H7 (cell line): ENCODE measurements around the gene ALK. TPM values are rescaled to one million over a fixed set of nuclear protein-coding genes. Genes with fewer than 3 reads are reported as not detected.

Experiments
- DNase-seq: peaks from one replicate; pipeline ENCODE4 v3.0.0; 2012
- H3K27me3 ChIP-seq: 2 replicates; pipeline ENCODE4 v1.6.0; 2011; ENCODE audit warnings: mild to moderate bottlenecking, low read length; ENCODE audit not compliant: control insufficient read depth, insufficient read depth
- H3K36me3 ChIP-seq: replicated peaks from 2 replicates; pipeline ENCODE4 v1.5.1; 2011; ENCODE audit warnings: low read length; ENCODE audit not compliant: control insufficient read depth, insufficient read depth
- H3K4me3 ChIP-seq: 2 replicates; pipeline ENCODE4 v1.5.1; 2011; ENCODE audit warnings: low read depth, mild to moderate bottlenecking, control low read depth, low read length, moderate library complexity; ENCODE audit not compliant: insufficient read depth
- total RNA-seq: library from RNA; depleted of rRNA; stranded (reverse); fragments of >200 nt; shearing (Covaris generic); gene quantifications from 2 replicates; pipeline ENCODE4 v1.2.3, GENCODE V29; 2014

ALK gene
- total RNA-seq, 1 experiment from 2014 or later: 0.21 TPM

DNA sequence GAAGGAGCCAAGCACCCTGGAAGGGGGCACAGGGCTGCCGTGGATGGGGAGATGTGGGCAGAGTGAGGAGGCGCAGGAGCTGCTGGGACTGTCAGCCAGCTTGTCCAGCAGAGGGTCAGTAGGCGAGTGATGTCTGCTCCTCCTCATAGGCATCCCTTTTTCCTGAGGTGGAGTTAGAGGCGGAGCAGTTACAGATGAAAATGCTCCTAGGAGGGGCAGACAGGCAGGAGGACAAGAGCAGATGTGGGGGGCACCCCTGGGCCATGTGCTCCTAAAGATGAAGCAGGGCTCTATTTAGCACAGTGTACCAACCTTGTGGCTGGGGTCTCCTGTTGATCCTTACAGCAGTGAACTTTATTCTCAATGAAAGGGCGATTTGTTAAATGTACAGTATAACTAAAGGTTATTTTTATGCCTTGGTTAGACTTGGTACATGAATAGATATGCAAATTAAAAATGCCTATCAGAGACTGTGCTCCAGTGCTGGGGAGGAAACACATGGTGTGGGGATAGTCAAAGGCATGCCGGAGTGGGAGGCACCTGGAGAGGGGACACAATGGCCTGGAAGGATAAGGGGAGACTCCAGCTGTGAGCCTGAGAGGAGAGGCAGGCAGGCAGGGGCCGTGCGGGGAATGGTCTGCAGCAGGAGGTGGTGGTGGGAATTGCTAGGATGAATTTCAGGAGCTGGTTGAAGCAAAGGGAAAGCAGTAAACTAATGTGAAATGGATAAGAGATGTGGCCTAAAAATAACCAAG is 630.9 kb downstream of the ALK start:
- Histone ChIP-seq H3K36me3 (no peaks in the 10 kb centered on the region), H3K27me3 (no peaks in the 10 kb centered on the region), H3K4me3 (no peak overlapping the region)
- peak; percentile 71 for DNase-seq

DNA sequence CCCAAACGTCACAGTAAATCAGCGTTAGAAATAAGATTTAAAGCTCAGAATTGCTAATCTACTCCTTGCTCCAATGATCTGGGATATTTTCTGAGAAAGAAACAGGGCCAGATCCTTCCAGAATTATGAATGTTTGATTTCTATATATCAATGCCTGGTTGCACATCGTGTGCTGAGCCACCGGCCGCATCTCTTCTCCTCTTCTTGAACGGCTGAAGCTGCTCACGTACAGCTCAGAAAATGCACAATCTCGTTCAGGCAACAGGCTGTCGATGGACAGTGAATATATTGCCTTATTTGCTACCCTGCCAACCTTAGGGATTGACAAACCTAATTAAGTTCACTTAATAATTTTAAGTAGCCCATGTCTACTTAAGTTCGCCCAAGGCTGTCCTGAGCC is 636.7 kb downstream of the ALK start:
- Histone ChIP-seq H3K4me3 (no peak overlapping the region), H3K36me3 (no peaks in the 10 kb centered on the region), H3K27me3 (no peaks in the 10 kb centered on the region; the same call in 1 of the 2 replicates)
- DNase-seq: no peak

DNA sequence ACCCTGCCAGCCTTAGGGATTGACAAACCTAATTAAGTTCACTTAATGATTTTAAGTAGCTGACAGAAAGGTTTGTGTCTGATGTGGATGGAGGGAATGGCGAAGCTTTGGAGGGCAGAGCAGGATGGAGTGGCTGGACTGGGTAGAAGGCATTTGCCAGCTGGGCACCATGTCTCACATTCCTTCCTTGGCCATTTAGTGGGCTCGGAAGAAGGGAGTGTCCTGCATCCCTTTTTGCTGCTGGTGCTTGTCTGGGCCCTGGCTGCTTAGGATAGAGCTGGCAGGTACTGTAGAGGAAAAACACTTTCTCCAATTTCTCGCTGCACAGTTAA is 639.5 kb downstream of the ALK start:
- no peaks in the 10 kb centered on the region; the same call in 1 of the 2 replicates for H3K27me3 ChIP-seq
- H3K36me3 ChIP-seq: no peaks in the 10 kb centered on the region
- H3K4me3 ChIP-seq: no peak overlapping the region
- DNase-seq: no peak

DNA sequence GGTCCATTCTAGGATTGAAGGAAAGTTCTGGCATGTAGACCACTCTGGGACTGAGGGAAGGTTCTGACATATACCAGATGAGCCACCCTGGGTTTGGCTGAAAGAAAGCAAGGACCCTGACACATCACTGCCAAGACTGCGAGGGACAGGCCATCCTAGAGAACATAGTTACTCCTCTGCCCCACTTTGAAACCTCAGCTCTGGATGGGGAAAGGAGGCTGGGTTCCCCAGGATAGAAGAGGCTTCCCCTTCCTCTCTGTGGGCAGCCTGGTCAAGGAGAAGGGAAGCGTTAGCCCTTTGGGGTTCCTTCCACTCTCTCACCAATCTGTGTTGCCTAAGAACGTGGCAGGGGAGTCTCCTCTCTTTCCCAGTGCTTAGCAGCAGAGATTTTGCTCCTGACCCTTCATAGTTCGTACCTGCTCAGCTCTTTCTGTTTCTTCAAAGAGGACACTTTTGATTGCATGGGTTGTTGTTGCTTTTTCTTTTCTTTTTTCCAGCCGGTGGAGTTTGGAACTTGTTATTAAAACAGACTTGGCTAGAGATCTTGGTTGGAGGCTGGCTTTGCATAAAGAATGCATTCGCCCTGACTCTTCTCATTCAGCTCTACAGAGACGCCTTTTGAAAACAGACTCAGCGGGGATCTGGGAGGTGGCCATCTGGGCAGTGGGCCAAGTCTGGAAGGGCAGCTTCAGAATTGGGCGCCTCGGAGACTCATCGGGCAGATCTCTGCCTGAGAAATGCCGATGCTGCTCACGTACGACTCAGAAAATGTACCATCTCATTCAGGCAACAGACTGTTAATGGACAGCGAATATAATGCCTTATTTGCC is 640.1 kb downstream of the ALK start:
- DNase-seq: no peak
- Histone ChIP-seq H3K36me3 (no peaks in the 10 kb centered on the region), H3K4me3 (no peak overlapping the region), H3K27me3 (no peaks in the 10 kb centered on the region; the same call in 1 of the 2 replicates)

DNA sequence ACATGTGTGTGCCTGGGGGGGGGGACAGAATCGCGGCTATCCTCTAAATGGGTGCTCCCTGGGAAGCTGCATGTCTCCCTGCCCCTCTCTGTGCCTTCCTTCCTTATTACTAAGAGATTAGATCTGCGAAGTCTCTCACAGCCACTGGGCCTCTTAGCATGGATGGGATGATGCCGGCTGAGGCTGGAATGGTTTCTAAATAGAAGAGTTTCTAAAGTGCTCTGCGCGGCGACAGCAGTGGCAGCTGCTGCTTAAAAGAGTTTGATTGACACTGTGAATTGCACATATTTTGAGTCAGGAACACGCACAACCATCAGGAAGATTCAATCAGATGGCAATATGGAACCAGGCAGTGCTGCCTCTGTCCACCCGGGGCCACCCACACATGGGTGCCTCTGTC is 642.4 kb downstream of the ALK start:
- no peaks in the 10 kb centered on the region for H3K36me3 ChIP-seq
- no peak for DNase-seq
- no peaks in the 10 kb centered on the region; the same call in 1 of the 2 replicates for H3K27me3 ChIP-seq
- no peak overlapping the region for H3K4me3 ChIP-seq

- Histone ChIP-seq H3K4me3 (no peak overlapping the region), H3K36me3 (no peaks in the 10 kb centered on the region), H3K27me3 (no peaks in the 10 kb centered on the region)
- DNase-seq: no peak
Measured at GRCh38 chr2:29276151-29276550, 645.2 kb downstream of the ALK start.

DNA sequence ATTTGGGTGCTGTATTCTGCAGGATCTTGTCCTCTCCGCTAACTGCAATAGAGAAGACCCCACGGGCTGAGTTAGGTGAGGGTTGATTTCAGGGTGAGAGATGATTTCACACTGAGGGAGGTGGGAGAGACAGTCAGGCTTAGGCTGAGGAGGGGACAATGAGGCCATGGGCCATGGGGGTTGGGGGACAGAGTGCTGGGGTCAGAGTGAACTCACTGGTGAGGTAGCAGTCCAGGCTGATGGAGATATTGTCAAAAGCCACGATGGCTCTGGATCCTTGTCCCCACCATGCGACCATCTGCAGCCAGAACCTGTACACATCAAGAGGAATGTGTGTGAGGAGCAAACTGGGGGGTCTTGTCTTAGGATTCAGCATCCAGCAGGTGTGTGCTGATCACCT is 646.2 kb downstream of the ALK start:
- Histone ChIP-seq H3K36me3 (no peaks in the 10 kb centered on the region), H3K27me3 (no peaks in the 10 kb centered on the region), H3K4me3 (no peak overlapping the region)
- no peak for DNase-seq

GRCh38 chr2:29273685-29274611 is 647.4 kb downstream of the ALK start:
- H3K27me3 ChIP-seq: no peaks in the 10 kb centered on the region
- DNase-seq: no peak
- no peak overlapping the region for H3K4me3 ChIP-seq
- no peaks in the 10 kb centered on the region for H3K36me3 ChIP-seq

- DNase-seq: no peak
- Histone ChIP-seq H3K4me3 (no peak overlapping the region), H3K36me3 (no peaks in the 10 kb centered on the region)
Measured at GRCh38 chr2:29273004-29273684, 648.2 kb downstream of the ALK start.

GRCh38 chr2:29272311-29272710 is 649.1 kb downstream of the ALK start:
- no peak for DNase-seq
- H3K27me3 ChIP-seq: no peaks in the 10 kb centered on the region
- no peak overlapping the region for H3K4me3 ChIP-seq
- no peaks in the 10 kb centered on the region for H3K36me3 ChIP-seq

More at GRCh38 chr2:29273004-29273684, 648.2 kb downstream of the ALK start:
- H3K27me3 ChIP-seq: no peaks in the 10 kb centered on the region

- DNase-seq: no peak
Measured at GRCh38 chr2:29270701-29271121, 650.7 kb downstream of the ALK start.

GRCh38 chr2:29269765-29270109 is 651.6 kb downstream of the ALK start:
- Histone ChIP-seq H3K36me3 (no peaks in the 10 kb centered on the region), H3K27me3 (no peaks in the 10 kb centered on the region), H3K4me3 (no peak overlapping the region)
- DNase-seq: no peak

More at GRCh38 chr2:29270701-29271121, 650.7 kb downstream of the ALK start:
- Histone ChIP-seq H3K4me3 (no peak overlapping the region), H3K27me3 (no peaks in the 10 kb centered on the region), H3K36me3 (no peaks in the 10 kb centered on the region)

- Histone ChIP-seq H3K27me3 (no peaks in the 10 kb centered on the region), H3K36me3 (no peaks in the 10 kb centered on the region), H3K4me3 (no peak overlapping the region)
- no peak for DNase-seq
Measured at GRCh38 chr2:29269095-29269764, 652.2 kb downstream of the ALK start.
